Activated CD4-positive, CD25-positive, alpha-beta regulatory T cell treated with anti-CD3 and anti-CD28 coated beads, Interleukin-2, amount 50 U/mL, for 16 hours (primary cell): ENCODE data around the gene DET1.
"Not testable (repeated sequence)": the region's sequence is repeated elsewhere in the genome, so short reads cannot be mapped to it uniquely, and the experiment has no call there.

Source experiments
- DNase-seq: peaks from one replicate; pipeline ENCODE4 v3.0.0-alpha.2; 2020; ENCODE audit warnings: low read depth, low spot score

The DET1 gene

GRCh38 chr15:88497109-88497765, 49.2 kb downstream of the DET1 start:
- DNase-seq = no peak

- DNase-seq = no peak
These were observed 52.6 kb downstream of the DET1 start for GRCh38 chr15:88493844-88494243.

GRCh38 chr15:88491158-88491557, 55.3 kb downstream of the DET1 start:
- no peak for DNase-seq

- DNase-seq = no peak
These were observed 56.4 kb downstream of the DET1 start for GRCh38 chr15:88490036-88490435.

- DNase-seq = no peak
These were observed 57.2 kb downstream of the DET1 start for GRCh38 chr15:88489321-88489720.

- no peak for DNase-seq
These were observed 58.5 kb downstream of the DET1 start for GRCh38 chr15:88487796-88488523.

- DNase-seq = no peak
These were observed 59.2 kb downstream of the DET1 start for GRCh38 chr15:88487178-88487795.

GRCh38 chr15:88484682-88485331, 61.7 kb downstream of the DET1 start:
- DNase-seq = no peak

- DNase-seq = no peak
These were observed 64.2 kb downstream of the DET1 start for GRCh38 chr15:88482263-88482662.

- no peak for DNase-seq
These were observed 65.5 kb downstream of the DET1 start for GRCh38 chr15:88480981-88481380.

GRCh38 chr15:88479169-88479568, 67.3 kb downstream of the DET1 start:
- DNase-seq = no peak

- no peak for DNase-seq
These were observed 68.6 kb downstream of the DET1 start for GRCh38 chr15:88477904-88478303.

- no peak for DNase-seq
These were observed 69.4 kb downstream of the DET1 start for GRCh38 chr15:88477126-88477525.

GRCh38 chr15:88476635-88477060, 69.8 kb downstream of the DET1 start:
- no peak for DNase-seq

- DNase-seq = not testable (repeated sequence)
These were observed 72.7 kb downstream of the DET1 start for GRCh38 chr15:88473661-88474293.

- DNase-seq = no peak
These were observed 74.3 kb downstream of the DET1 start for GRCh38 chr15:88472225-88472624.

GRCh38 chr15:88470625-88471372, 75.7 kb downstream of the DET1 start:
- DNase-seq = no peak

- no peak for DNase-seq
These were observed 77.2 kb downstream of the DET1 start for GRCh38 chr15:88469321-88469720.

- not testable (repeated sequence) for DNase-seq
These were observed 77.8 kb downstream of the DET1 start for GRCh38 chr15:88468721-88469120.

GRCh38 chr15:88467935-88468528, 78.4 kb downstream of the DET1 start:
- no peak for DNase-seq
